Stomach (tissue), 4 donors: ENCODE measurements around the gene EHD2.

Source experiments
- EP300 ChIP-seq: sonication (generic); formaldehyde crosslinking; IDR thresholded peaks from one replicate; pipeline ENCODE4 v1.6.1; 2017; ENCODE audit warnings: antibody characterized with exemption
- POLR2A ChIP-seq, 4 donors: fragments of 450-650 bp; IDR thresholded peaks; one replicate each; pipeline ENCODE4 v1.6.1; 2016; ENCODE audit warnings: antibody characterized with exemption in 4 of 4, control low read depth in 2 of 4, mild to moderate bottlenecking in 1 of 4, moderate library complexity in 1 of 4
- POLR2AphosphoS5 ChIP-seq, 3 donors: sonication (generic); formaldehyde crosslinking; IDR thresholded peaks; one replicate each; pipeline ENCODE4 v1.6.1; 2016; ENCODE audit warnings: antibody characterized with exemption in 3 of 3
- TF ChIP-seq, protein P1 (sequence below), 7 experiments: fragments of 450-650 bp in 4 of 7; fragments of 200-600 bp in 3 of 7; sonication (generic) in 3 of 7; IDR thresholded peaks; one replicate each; pipeline ENCODE4 v1.5.1; 2016 to 2019; ENCODE audit warnings: antibody characterized with exemption in 7 of 7, control low read depth in 2 of 7, mild to moderate bottlenecking in 1 of 7

DNA sequence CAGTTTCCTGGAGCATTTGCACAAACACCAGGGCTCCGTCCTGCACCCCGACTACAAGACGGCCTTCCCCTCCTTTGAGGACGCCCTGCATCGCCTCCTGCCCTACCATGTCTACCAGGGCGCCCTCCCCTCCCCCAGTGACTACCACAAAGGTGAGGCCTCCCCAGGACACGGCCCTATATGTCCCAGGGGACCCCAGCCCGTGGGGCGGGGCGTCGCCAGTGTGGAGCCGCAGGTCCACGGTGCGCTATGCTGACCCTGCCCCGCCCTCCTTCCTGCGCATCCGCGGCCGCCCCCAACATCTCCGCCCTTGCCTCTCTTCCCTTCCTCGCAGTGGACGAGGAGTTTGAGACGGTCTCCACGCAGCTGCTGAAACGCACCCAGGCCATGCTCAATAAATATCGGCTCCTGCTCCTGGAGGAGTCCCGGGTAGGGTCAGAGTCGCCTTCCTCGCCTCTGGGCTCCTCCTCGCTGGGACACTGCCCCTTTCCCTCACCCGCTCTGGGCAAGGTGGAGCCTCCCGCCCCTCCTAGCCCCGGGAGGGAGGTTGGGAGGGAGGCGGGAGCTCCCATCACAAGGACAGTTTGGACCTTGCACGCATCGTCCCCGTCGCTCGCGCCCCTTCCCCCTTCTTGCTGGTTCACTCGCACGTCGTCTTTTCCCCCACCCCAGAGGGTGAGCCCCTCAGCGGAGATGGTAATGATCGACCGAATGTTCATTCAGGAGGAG lies 14.4 kb upstream of the EHD2 start:
- TF ChIP-seq, protein P1, sequence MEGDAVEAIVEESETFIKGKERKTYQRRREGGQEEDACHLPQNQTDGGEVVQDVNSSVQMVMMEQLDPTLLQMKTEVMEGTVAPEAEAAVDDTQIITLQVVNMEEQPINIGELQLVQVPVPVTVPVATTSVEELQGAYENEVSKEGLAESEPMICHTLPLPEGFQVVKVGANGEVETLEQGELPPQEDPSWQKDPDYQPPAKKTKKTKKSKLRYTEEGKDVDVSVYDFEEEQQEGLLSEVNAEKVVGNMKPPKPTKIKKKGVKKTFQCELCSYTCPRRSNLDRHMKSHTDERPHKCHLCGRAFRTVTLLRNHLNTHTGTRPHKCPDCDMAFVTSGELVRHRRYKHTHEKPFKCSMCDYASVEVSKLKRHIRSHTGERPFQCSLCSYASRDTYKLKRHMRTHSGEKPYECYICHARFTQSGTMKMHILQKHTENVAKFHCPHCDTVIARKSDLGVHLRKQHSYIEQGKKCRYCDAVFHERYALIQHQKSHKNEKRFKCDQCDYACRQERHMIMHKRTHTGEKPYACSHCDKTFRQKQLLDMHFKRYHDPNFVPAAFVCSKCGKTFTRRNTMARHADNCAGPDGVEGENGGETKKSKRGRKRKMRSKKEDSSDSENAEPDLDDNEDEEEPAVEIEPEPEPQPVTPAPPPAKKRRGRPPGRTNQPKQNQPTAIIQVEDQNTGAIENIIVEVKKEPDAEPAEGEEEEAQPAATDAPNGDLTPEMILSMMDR (IDR thresholded peaks at IDR 0.05), result no peak
- TF ChIP-seq POLR2A (IDR thresholded peaks at IDR 0.05) (no peak), POLR2AphosphoS5 (IDR thresholded peaks at IDR 0.05) (no peak), EP300 (no peak)
